Activated effector memory CD4-positive, alpha-beta T cell treated with anti-CD3 and anti-CD28 coated beads, Interleukin-2, amount 50 U/mL, for 16 hours (primary cell): ENCODE results near the gene FAM89A.

Source experiments
- DNase-seq: peaks from one replicate; pipeline ENCODE4 v3.0.0-alpha.2; 2020

Gene FAM89A

GRCh38 chr1:231040019-231040799 lies at the start of gene FAM89A:
FAM89A (minus strand) TSS chr1:231040254; CDS start chr1:231040211, 43 bp downstream.
- peak; percentile 88 for DNase-seq

- DNase-seq: no peak
These were observed 44.3 kb upstream of the FAM89A start for GRCh38 chr1:231084353-231084752.

GRCh38 chr1:231079163-231079562 lies 39.1 kb upstream of the FAM89A start:
- no peak for DNase-seq

- DNase-seq: no peak
These were observed 38.2 kb upstream of the FAM89A start for GRCh38 chr1:231078250-231078649.

- no peak for DNase-seq
These were observed 36.7 kb upstream of the FAM89A start for GRCh38 chr1:231076802-231077201.

GRCh38 chr1:231075497-231075896 lies 35.4 kb upstream of the FAM89A start:
- no peak for DNase-seq

- no peak for DNase-seq
These were observed 35.0 kb upstream of the FAM89A start for GRCh38 chr1:231075020-231075419.

GRCh38 chr1:231074046-231074445 lies 34.0 kb upstream of the FAM89A start:
- no peak for DNase-seq

GRCh38 chr1:231073331-231073730 lies 33.3 kb upstream of the FAM89A start:
- DNase-seq: no peak

GRCh38 chr1:231072502-231073094 lies 32.5 kb upstream of the FAM89A start:
- no peak for DNase-seq

- DNase-seq: no peak
These were observed 32.0 kb upstream of the FAM89A start for GRCh38 chr1:231072041-231072440.

GRCh38 chr1:231070758-231071444 lies 30.8 kb upstream of the FAM89A start:
- no peak for DNase-seq

- DNase-seq: no peak
These were observed 29.3 kb upstream of the FAM89A start for GRCh38 chr1:231069333-231069732.

GRCh38 chr1:231068762-231069161 lies 28.7 kb upstream of the FAM89A start:
- no peak for DNase-seq

GRCh38 chr1:231065510-231066241 lies 25.6 kb upstream of the FAM89A start:
- DNase-seq: no peak

GRCh38 chr1:231064418-231064817 lies 24.4 kb upstream of the FAM89A start:
- DNase-seq: no peak

GRCh38 chr1:231063331-231063730 lies 23.3 kb upstream of the FAM89A start:
- DNase-seq: no peak

GRCh38 chr1:231062500-231063270 lies 22.6 kb upstream of the FAM89A start:
- no peak for DNase-seq

- no peak for DNase-seq
These were observed 19.6 kb upstream of the FAM89A start for GRCh38 chr1:231059566-231060193.

GRCh38 chr1:231058416-231059109 lies 18.5 kb upstream of the FAM89A start:
- no peak for DNase-seq

GRCh38 chr1:231057410-231057809 lies 17.4 kb upstream of the FAM89A start:
- DNase-seq: no peak
